Measurements from ENCODE around the gene EEA1.

The EEA1 gene

DNA sequence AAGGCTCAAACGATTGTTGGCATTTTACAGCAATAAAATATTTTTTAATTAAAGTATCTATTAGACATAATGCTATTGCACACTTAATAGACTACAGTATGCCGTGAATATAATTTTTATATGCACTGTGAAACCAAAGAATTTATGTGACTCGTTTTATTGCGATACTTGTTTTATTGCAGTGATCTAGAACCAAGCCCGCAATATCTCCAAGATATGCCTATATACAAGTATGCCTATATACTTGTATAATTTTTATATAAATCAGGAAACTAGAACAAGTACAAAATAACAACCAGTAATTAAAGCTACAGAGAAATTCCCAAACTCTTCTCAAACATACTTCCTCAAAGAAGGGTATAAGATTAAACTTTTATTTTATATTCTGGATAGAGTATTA is 31.3 kb downstream of the EEA1 start:
- TF ChIP-seq POLR2AphosphoS5 (IDR thresholded peaks at IDR 0.05; ENCODE audit: low read depth, low read length) (no peak), TAF1 (IDR thresholded peaks at IDR 0.05; ENCODE audit: borderline replicate concordance, insufficient read depth, low read length) (no peak), SIN3A (IDR thresholded peaks at IDR 0.05; ENCODE audit: borderline replicate concordance, insufficient read depth, low read length) (no peak), FOXP2 (optimal IDR thresholded peaks at IDR 0.05; ENCODE audit: borderline replicate concordance, extremely low read depth, extremely low read length, insufficient read depth) (no peak)
- TF ChIP-seq, protein P1, sequence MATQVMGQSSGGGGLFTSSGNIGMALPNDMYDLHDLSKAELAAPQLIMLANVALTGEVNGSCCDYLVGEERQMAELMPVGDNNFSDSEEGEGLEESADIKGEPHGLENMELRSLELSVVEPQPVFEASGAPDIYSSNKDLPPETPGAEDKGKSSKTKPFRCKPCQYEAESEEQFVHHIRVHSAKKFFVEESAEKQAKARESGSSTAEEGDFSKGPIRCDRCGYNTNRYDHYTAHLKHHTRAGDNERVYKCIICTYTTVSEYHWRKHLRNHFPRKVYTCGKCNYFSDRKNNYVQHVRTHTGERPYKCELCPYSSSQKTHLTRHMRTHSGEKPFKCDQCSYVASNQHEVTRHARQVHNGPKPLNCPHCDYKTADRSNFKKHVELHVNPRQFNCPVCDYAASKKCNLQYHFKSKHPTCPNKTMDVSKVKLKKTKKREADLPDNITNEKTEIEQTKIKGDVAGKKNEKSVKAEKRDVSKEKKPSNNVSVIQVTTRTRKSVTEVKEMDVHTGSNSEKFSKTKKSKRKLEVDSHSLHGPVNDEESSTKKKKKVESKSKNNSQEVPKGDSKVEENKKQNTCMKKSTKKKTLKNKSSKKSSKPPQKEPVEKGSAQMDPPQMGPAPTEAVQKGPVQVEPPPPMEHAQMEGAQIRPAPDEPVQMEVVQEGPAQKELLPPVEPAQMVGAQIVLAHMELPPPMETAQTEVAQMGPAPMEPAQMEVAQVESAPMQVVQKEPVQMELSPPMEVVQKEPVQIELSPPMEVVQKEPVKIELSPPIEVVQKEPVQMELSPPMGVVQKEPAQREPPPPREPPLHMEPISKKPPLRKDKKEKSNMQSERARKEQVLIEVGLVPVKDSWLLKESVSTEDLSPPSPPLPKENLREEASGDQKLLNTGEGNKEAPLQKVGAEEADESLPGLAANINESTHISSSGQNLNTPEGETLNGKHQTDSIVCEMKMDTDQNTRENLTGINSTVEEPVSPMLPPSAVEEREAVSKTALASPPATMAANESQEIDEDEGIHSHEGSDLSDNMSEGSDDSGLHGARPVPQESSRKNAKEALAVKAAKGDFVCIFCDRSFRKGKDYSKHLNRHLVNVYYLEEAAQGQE (IDR thresholded peaks at IDR 0.05; ENCODE audit: insufficient read depth in 1 of 2, low read depth in 2 of 2, low read length in 2 of 2): no peak

DNA sequence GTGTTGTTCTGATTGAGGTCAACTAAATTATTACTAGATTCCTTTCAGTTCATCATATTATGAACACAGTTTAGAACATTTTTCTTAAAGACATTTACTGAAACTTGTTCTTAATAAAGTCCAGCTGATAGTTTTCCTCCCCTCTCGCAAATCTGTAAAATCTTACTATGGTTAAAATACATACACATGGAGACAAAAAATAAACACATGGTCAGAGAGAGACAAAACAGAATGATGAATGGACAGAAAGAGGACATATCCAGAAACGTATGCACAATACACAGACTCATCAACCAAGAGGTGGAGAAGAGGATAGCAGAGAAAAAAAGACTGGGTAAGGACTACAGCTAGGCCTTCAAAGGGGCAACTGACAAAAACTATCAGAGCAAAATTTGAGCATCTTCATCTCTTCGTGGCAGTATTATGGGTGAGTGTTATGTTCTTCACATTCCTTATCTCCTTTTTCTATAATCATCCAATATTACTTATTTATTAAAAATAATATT is 38.4 kb downstream of the EEA1 start:
- TF ChIP-seq TAF1 (IDR thresholded peaks at IDR 0.05; ENCODE audit: borderline replicate concordance, insufficient read depth, low read length) (no peak), FOXP2 (optimal IDR thresholded peaks at IDR 0.05; ENCODE audit: borderline replicate concordance, extremely low read depth, extremely low read length, insufficient read depth) (no peak)

DNA sequence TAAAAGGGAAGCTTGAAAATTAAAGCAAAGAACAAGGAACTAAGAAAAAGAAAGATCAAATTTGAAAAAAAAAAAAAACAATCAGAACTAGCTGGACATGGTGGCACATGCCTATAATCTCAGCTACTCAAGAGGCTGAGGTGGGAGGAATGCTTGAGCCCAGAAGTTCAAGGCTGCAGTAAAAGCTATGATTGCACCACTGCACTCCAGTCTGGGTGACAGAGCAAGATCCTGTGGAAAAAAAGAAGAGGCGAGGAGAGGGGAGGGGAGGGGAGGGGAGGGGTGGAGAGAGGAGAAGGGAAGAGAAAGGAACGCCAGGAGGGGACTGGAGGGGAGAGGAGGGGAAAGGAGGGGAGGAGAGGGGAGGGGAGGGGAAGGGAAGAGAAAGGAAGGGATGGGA is 43.0 kb downstream of the EEA1 start:
- no peak for TF ChIP-seq POLR2AphosphoS5 (IDR thresholded peaks at IDR 0.05; ENCODE audit: low read depth, low read length)
- no peak for TF ChIP-seq SIN3A (IDR thresholded peaks at IDR 0.05; ENCODE audit: borderline replicate concordance, insufficient read depth, low read length)

DNA sequence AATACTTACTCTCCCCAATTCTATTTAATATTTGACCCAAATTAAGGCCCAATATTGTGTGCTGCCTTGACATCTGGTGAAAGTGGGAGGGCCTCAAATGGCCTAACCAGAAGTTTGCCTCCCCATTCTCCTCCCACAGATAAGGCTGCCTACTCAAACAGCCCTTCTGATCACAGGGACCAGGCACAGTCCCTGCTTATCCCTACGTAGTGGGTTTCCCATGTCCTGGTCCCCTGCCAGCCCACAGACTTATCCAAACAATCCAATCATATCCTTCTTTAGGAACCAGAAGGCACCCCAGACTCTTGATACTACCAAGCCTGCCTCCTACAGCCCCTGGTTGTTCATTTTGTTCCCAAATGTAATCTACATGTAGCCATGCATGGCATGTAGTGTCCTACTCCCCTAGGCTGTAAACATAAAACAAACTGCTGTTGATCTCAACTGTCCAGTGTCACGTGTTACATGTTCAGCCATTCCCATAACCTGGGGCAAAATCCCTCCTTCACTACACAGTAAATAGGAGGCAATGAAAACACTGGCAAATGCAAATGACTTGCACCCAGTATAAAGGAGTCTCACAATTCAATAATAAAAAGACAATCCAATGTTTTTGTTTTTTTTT is 49.3 kb downstream of the EEA1 start:
- TF ChIP-seq FOXP2 (optimal IDR thresholded peaks at IDR 0.05; ENCODE audit: borderline replicate concordance, extremely low read depth, extremely low read length, insufficient read depth) (no peak), TAF1 (IDR thresholded peaks at IDR 0.05; ENCODE audit: borderline replicate concordance, insufficient read depth, low read length) (no peak), POLR2AphosphoS5 (IDR thresholded peaks at IDR 0.05; ENCODE audit: low read depth, low read length) (no peak), SIN3A (IDR thresholded peaks at IDR 0.05; ENCODE audit: borderline replicate concordance, insufficient read depth, low read length) (no peak)
- TF ChIP-seq, protein P1 (IDR thresholded peaks at IDR 0.05; ENCODE audit: insufficient read depth in 1 of 2, low read depth in 2 of 2, low read length in 2 of 2): no peak

DNA sequence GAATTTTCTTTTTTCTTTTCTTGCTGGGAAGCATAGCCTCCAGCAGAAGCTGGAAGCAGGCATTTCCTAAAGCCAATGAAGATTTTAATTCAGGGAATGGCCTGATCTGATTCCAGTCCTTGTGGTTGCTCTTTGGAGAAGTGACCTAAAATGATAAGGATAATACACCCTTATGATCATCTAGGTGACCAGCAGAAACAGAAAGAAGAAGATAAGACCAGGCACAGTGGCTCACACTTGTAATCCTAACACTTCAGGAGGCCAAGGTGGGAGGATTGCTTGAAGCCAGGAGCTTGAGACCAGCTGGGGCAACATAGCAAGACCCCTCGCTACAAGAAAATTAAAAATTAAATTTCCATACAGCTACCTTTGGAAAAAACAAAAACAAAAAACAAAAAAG is 51.2 kb downstream of the EEA1 start:
- TF ChIP-seq POLR2AphosphoS5 (IDR thresholded peaks at IDR 0.05; ENCODE audit: low read depth, low read length) (no peak), FOXP2 (optimal IDR thresholded peaks at IDR 0.05; ENCODE audit: borderline replicate concordance, extremely low read depth, extremely low read length, insufficient read depth) (no peak), SIN3A (IDR thresholded peaks at IDR 0.05; ENCODE audit: borderline replicate concordance, insufficient read depth, low read length) (no peak), TAF1 (IDR thresholded peaks at IDR 0.05; ENCODE audit: borderline replicate concordance, insufficient read depth, low read length) (no peak)
- TF ChIP-seq, protein P1 (IDR thresholded peaks at IDR 0.05; ENCODE audit: insufficient read depth in 1 of 2, low read depth in 2 of 2, low read length in 2 of 2): no peak

DNA sequence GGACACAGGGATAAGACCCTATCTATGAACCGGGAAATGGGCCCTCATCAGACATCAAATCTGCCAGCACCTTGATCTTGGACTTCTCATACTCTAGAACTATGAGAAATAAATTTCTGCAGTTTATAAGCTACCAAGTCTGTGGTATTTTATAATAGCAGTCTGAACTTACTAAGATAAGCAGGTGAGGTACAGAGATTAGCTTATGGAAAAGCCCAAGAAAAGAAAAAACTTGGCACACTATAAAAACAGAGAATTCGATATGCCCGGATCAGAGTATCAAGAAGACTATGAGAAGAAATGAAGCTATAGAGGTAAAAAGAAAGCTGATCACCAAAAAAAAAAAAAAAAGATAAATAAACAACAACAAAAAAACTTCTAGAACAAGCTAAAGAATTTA is 52.6 kb downstream of the EEA1 start:
- TF ChIP-seq, protein P1 (IDR thresholded peaks at IDR 0.05; ENCODE audit: insufficient read depth in 1 of 2, low read depth in 2 of 2, low read length in 2 of 2): no peak
- TF ChIP-seq SIN3A (IDR thresholded peaks at IDR 0.05; ENCODE audit: borderline replicate concordance, insufficient read depth, low read length) (no peak), POLR2AphosphoS5 (IDR thresholded peaks at IDR 0.05; ENCODE audit: low read depth, low read length) (no peak), FOXP2 (optimal IDR thresholded peaks at IDR 0.05; ENCODE audit: borderline replicate concordance, extremely low read depth, extremely low read length, insufficient read depth) (no peak), TAF1 (IDR thresholded peaks at IDR 0.05; ENCODE audit: borderline replicate concordance, insufficient read depth, low read length) (no peak)
